ENCODE data around the gene PROC. TPM values are rescaled to one million over a fixed set of nuclear protein-coding genes. Genes with fewer than 3 reads are reported as not detected.

PROC gene
- polyA plus RNA-seq, 1 experiment = not detected

- Histone ChIP-seq H3K4me3 (ENCODE audit: low read depth, low read length) (peak within 1 kb of the TSS; percentile 78), H3K27ac (ENCODE audit: low read depth, low read length) (peak within 1 kb of the TSS; percentile 96), H3K27me3 (ENCODE audit: control insufficient read depth, insufficient read depth, low read length) (no peaks in the 10 kb centered on the region), H3K9me3 (ENCODE audit: control insufficient read depth, insufficient read depth, low read length) (no peaks in the 10 kb centered on the region; the same call in 1 of the 2 replicates)
- peak; percentile 67 for DNase-seq (ENCODE audit: low read depth, low spot score)
- ChIA-PET CTCF (interaction anchor here (1.3 kb wide), 1 partner anchor 91 kb away, joined by 3 read pairs; no protein-coding TSS in a partner anchor), POLR2A (no interaction called here)
- TF ChIP-seq CTCF (IDR thresholded peaks at IDR 0.05; ENCODE audit: low read depth, low read length) = no peak
Measured at GRCh38 chr2:127387655-127388422, 30.4 kb upstream of the PROC start, which contains the start of gene MAP3K2. Gene MAP3K2 (minus strand): TSS chr2:127387975. CDS start chr2:127343129, 44,846 bp downstream.

- DNase-seq (ENCODE audit: low read depth, low spot score) = no peak
- TF ChIP-seq CTCF (IDR thresholded peaks at IDR 0.05; ENCODE audit: low read depth, low read length) = no peak
- CTCF ChIA-PET = interaction anchor here (1.1 to 1.3 kb wide), 2 partner anchors 65 to 90 kb away, joined by 3 read pairs; no protein-coding TSS in a partner anchor
- H3K27ac ChIP-seq (ENCODE audit: low read depth, low read length) = peak overlapping the region; percentile 69
- no peaks in the 10 kb centered on the region for H3K27me3 ChIP-seq (ENCODE audit: control insufficient read depth, insufficient read depth, low read length)
- POLR2A ChIA-PET = no interaction called here
- peak overlapping the region; percentile 71 for H3K4me3 ChIP-seq (ENCODE audit: low read depth, low read length)
- H3K9me3 ChIP-seq (ENCODE audit: control insufficient read depth, insufficient read depth, low read length) = no peaks in the 10 kb centered on the region; the same call in 1 of the 2 replicates
Measured at GRCh38 chr2:127388423-127389164, 29.6 kb upstream of the PROC start.

DNA sequence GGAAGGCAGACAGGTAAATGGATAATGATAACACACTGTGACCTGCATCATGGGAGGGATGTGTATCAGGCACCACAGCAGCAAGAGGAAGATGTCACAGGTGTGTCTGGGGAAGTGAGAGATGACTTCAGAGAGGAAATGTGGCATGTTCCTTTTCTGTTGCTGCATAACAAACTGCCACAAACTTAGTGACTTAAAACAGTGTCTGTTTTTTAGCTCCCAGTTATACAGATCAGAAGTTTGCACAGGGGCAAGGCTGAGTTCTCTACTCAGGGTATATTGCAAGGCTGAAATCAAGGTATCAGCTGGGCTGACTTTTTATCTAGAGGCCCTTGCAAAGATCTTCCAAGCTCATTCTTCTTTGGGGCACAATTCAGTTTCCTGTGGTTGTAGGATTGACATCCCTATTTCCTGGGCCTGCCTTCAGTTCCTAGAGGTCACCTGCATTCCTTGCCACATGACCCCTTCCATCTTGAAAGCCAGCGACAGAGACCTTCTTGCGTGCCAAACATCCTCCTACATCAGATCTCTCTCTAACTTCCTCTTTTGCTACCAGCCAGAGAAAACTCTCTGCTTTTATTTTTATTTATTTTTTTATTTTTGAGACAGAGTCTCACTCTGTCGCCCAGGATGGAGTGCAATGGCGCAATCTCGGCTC lies 28.3 kb upstream of the PROC start:
- no peak overlapping the region for H3K27ac ChIP-seq (ENCODE audit: low read depth, low read length)
- DNase-seq (ENCODE audit: low read depth, low spot score) = no peak
- CTCF ChIA-PET = no interaction called here
- H3K27me3 ChIP-seq (ENCODE audit: control insufficient read depth, insufficient read depth, low read length) = no peaks in the 10 kb centered on the region
- no peaks in the 10 kb centered on the region; the same call in 1 of the 2 replicates for H3K9me3 ChIP-seq (ENCODE audit: control insufficient read depth, insufficient read depth, low read length)
- no peak for TF ChIP-seq CTCF (IDR thresholded peaks at IDR 0.05; ENCODE audit: low read depth, low read length)
- no peak overlapping the region for H3K4me3 ChIP-seq (ENCODE audit: low read depth, low read length)
- POLR2A ChIA-PET = no interaction called here

GRCh38 chr2:127392133-127392827 lies 25.9 kb upstream of the PROC start:
- CTCF ChIA-PET = no interaction called here
- no peak overlapping the region for H3K27ac ChIP-seq (ENCODE audit: low read depth, low read length)
- H3K9me3 ChIP-seq (ENCODE audit: control insufficient read depth, insufficient read depth, low read length) = no peaks in the 10 kb centered on the region; the same call in 1 of the 2 replicates
- TF ChIP-seq CTCF (IDR thresholded peaks at IDR 0.05; ENCODE audit: low read depth, low read length) = no peak
- POLR2A ChIA-PET = no interaction called here
- no peak for DNase-seq (ENCODE audit: low read depth, low spot score)
- H3K4me3 ChIP-seq (ENCODE audit: low read depth, low read length) = no peak overlapping the region
- H3K27me3 ChIP-seq (ENCODE audit: control insufficient read depth, insufficient read depth, low read length) = no peaks in the 10 kb centered on the region

Data from AG04450 (cell line).